Activated naive CD4-positive, alpha-beta T cell treated with anti-CD3 and anti-CD28 coated beads, Interleukin-2, amount 10 ng/mL, durations not matched to agents 7 days and 5 days (primary cell): ENCODE data around the gene TBXA2R.
"Not testable (repeated sequence)": the region's sequence is repeated elsewhere in the genome, so short reads cannot be mapped to it uniquely, and the experiment has no call there.

Source experiments
- CTCF ChIA-PET: fragments of 350-600 bp; sonication (Branson Sonifier 250); formaldehyde crosslinking; loops from one replicate; lab custom pipeline; 2021; ENCODE audit warnings: antibody characterized with exemption; lab: Charles Lee
- DNase-seq: peaks from one replicate; pipeline ENCODE4 v3.0.0-alpha.2; 2020
- H3K27ac Mint-ChIP-seq: one replicate; pipeline ENCODE4 v1.8.0; 2021; ENCODE audit warnings: mild to moderate bottlenecking, moderate library complexity, mixed read lengths
- H3K27me3 Mint-ChIP-seq: one replicate; pipeline ENCODE4 v1.8.0; 2021; ENCODE audit warnings: mild to moderate bottlenecking, mixed read lengths
- H3K36me3 Mint-ChIP-seq: one replicate; pipeline ENCODE4 v1.8.0; 2021; ENCODE audit warnings: mixed read lengths
- H3K4me1 Mint-ChIP-seq: one replicate; pipeline ENCODE4 v1.8.0; 2021; ENCODE audit warnings: mixed read lengths
- H3K4me3 Mint-ChIP-seq: one replicate; pipeline ENCODE4 v1.8.0; 2021; ENCODE audit warnings: mild to moderate bottlenecking, moderate library complexity, mixed read lengths
- H3K9me3 Mint-ChIP-seq: one replicate; pipeline ENCODE4 v1.8.0; 2021; ENCODE audit warnings: mixed read lengths

TBXA2R gene

DNA sequence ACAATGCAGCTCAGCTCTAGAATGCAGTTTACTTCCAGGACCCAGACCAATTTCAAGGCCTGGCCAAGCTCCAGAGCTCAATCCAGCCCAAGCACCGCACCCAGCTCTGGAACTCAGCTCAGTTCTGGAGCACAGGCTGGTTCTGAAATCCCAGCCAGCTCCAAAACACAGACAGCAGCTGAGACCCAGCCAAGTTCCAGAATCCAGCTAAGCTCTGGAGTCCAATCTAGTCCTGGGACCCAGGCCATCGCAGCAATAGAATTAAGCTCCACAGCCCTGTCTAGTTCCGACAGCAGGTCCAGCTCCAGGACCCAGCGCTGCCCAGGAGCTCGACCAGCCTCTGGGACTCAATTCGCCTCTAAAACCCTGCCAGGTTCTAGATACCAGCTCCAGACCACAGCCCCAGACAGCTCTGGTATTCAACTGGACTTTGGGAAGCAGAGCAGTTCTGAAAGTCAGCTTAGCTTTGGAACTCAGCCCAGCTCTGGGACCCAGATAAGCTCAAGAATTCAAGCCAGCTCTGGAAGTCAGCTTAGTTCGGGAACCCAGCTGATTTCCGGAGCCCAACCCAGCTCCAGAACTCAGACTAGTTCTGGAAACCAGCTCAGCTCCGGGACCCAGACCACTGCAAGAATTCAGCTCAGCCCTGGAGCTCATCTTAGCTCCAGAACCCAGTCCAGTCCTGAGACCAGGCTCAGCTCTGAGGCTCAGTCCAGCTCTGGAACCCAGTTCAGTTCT lies 14.6 kb downstream of the TBXA2R start:
- Mint-ChIP-seq H3K36me3 (no peaks in the 10 kb centered on the region), H3K4me1 (no peaks in the 10 kb centered on the region), H3K9me3 (peaks cover 7% of the 10 kb centered on the region), H3K27me3 (peaks cover 4% of the 10 kb centered on the region), H3K4me3 (no peak overlapping the region), H3K27ac (no peak overlapping the region)
- DNase-seq: no peak
- CTCF ChIA-PET: interaction anchor here (0.9 to 1.4 kb wide), 4 partner anchors 25 to 126 kb away, joined by 3 to 6 read pairs (median 3); no protein-coding TSS in a partner anchor

GRCh38 chr19:3590991-3591659 lies 15.6 kb downstream of the TBXA2R start:
- H3K4me1 Mint-ChIP-seq: no peaks in the 10 kb centered on the region
- H3K36me3 Mint-ChIP-seq: no peaks in the 10 kb centered on the region
- no peak overlapping the region for H3K4me3 Mint-ChIP-seq
- H3K27me3 Mint-ChIP-seq: peaks cover 8% of the 10 kb centered on the region
- peaks cover 7% of the 10 kb centered on the region for H3K9me3 Mint-ChIP-seq
- no peak overlapping the region for H3K27ac Mint-ChIP-seq
- DNase-seq: no peak
- CTCF ChIA-PET: interaction anchor here (1.2 to 1.4 kb wide), 3 partner anchors 26 to 46 kb away, joined by 3 to 6 read pairs (median 3); no protein-coding TSS in a partner anchor

DNA sequence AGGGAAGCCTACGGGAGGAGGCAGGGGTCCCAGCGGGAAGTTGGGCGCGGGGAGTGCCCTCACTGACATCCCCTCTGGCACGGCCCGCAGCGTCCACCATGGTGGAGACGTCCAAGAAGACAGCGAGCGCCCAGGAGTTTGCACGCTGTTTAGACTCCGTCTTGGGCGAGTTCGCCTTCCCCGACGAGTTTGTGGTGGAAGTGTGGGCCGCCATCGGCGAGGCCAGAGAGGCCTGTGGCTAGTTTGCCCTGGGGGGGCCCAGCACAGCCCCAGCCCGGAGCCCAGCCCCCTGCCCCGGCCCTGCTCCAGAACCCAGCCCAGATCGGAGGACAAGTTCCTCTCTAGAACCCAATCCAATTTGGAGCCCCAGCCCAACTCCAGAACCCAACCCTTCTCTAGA lies 16.7 kb downstream of the TBXA2R start:
- Mint-ChIP-seq H3K27me3 (peaks cover 16% of the 10 kb centered on the region), H3K36me3 (no peaks in the 10 kb centered on the region), H3K27ac (no peak overlapping the region), H3K4me3 (no peak overlapping the region), H3K4me1 (peaks cover 2% of the 10 kb centered on the region), H3K9me3 (peaks cover 7% of the 10 kb centered on the region)
- DNase-seq: no peak
- CTCF ChIA-PET: interaction anchor here (1.3 kb wide), 1 partner anchor 28 kb away, joined by 3 read pairs; no protein-coding TSS in a partner anchor

DNA sequence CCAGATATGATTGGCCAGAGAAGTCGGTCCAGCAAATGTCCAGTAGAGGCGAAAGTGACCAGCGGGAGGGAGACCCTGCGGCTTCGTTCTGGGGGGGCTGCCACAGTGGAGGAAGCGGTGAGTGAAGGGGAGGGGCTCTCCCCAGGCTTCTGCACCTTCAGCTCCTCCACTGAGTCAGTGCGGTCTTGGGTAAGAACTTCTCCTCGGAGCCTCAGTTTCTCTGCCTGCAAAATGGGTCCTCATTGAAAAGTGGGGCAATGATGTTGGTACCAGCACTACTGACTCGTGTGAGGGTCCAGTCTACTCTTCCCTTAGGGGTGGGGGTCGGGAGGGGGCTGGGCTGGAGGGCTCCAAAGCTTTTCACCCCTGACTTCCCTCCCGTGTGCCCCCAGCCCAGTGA lies 17.2 kb downstream of the TBXA2R start:
- no peaks in the 10 kb centered on the region for H3K36me3 Mint-ChIP-seq
- peaks cover 2% of the 10 kb centered on the region for H3K4me1 Mint-ChIP-seq
- H3K27ac Mint-ChIP-seq: no peak overlapping the region
- H3K9me3 Mint-ChIP-seq: peaks cover 7% of the 10 kb centered on the region
- CTCF ChIA-PET: no interaction called here
- H3K4me3 Mint-ChIP-seq: no peak overlapping the region
- H3K27me3 Mint-ChIP-seq: peaks cover 21% of the 10 kb centered on the region
- DNase-seq: no peak

- Mint-ChIP-seq H3K36me3 (no peaks in the 10 kb centered on the region), H3K4me1 (peaks cover 2% of the 10 kb centered on the region), H3K9me3 (peaks cover 7% of the 10 kb centered on the region), H3K27ac (no peak overlapping the region), H3K4me3 (no peak overlapping the region), H3K27me3 (peaks cover 35% of the 10 kb centered on the region)
- no peak for DNase-seq
- CTCF ChIA-PET: interaction anchor here (0.7 to 1.1 kb wide), 4 partner anchors 13 to 42 kb away, joined by 3 read pairs; partner anchors contain the start of gene HMG20B
Observed at GRCh38 chr19:3586707-3587346, 19.8 kb downstream of the TBXA2R start.

DNA sequence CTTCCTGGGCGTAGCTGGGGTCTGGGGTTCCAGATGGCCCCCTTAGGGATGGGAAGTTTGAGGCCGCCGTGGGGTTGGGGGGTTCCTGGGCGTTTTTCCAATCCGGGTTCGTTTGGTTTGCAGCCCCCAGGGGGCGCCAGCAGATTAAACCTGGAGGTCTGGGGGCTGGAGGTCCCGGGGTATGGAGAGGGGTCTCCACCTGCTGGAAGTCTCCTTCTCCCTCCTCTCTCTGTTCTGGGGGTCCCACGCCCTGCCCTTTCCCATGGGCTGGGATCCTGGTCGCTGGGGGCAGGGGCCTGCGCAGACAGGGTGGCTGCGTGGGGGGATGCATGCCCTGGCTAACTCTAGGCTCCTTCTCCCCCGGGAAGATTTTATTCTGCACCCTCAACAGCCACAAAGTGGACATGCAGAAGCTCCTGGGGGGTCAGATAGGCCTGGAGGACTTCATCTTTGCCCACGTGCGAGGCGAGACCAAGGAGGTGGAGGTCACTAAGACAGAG lies 20.5 kb downstream of the TBXA2R start:
- peak overlapping the region; percentile 41 for H3K4me3 Mint-ChIP-seq
- H3K9me3 Mint-ChIP-seq: peaks cover 2% of the 10 kb centered on the region
- DNase-seq: peak; percentile 59
- H3K4me1 Mint-ChIP-seq: peaks cover 2% of the 10 kb centered on the region
- CTCF ChIA-PET: interaction anchor here (1.0 to 1.2 kb wide), 2 partner anchors 22 to 41 kb away, joined by 3 read pairs; no protein-coding TSS in a partner anchor
- H3K27me3 Mint-ChIP-seq: peaks cover 31% of the 10 kb centered on the region
- H3K27ac Mint-ChIP-seq: no peak overlapping the region
- H3K36me3 Mint-ChIP-seq: no peaks in the 10 kb centered on the region

- Mint-ChIP-seq H3K27me3 (peaks cover 31% of the 10 kb centered on the region), H3K4me1 (peaks cover 2% of the 10 kb centered on the region), H3K27ac (no peak within 1 kb of the TSS), H3K36me3 (no peaks in the 10 kb centered on the region), H3K4me3 (peak within 1 kb of the TSS; percentile 41), H3K9me3 (peaks cover 2% of the 10 kb centered on the region)
- CTCF ChIA-PET: interaction anchor here (1.2 to 1.3 kb wide), 3 partner anchors 23 to 40 kb away, joined by 3 read pairs; no protein-coding TSS in a partner anchor
- peak; percentile 40 for DNase-seq
Observed at GRCh38 chr19:3585301-3586126, 21.2 kb downstream of the TBXA2R start, which contains the start of gene GIPC3. TSS of gene GIPC3 (plus strand) at chr19:3585478. CDS start at chr19:3585598, 120 bp downstream.

- H3K4me3 Mint-ChIP-seq, H3K4me1 Mint-ChIP-seq, H3K27ac Mint-ChIP-seq, H3K36me3 Mint-ChIP-seq, DNase-seq, H3K9me3 Mint-ChIP-seq: not testable (repeated sequence)
- peaks cover 31% of the 10 kb centered on the region for H3K27me3 Mint-ChIP-seq
- CTCF ChIA-PET: interaction anchor here (0.9 to 1.3 kb wide), 3 partner anchors 28 to 132 kb away, joined by 3 read pairs; no protein-coding TSS in a partner anchor
Observed at GRCh38 chr19:3584036-3584802, 22.5 kb downstream of the TBXA2R start.

DNA sequence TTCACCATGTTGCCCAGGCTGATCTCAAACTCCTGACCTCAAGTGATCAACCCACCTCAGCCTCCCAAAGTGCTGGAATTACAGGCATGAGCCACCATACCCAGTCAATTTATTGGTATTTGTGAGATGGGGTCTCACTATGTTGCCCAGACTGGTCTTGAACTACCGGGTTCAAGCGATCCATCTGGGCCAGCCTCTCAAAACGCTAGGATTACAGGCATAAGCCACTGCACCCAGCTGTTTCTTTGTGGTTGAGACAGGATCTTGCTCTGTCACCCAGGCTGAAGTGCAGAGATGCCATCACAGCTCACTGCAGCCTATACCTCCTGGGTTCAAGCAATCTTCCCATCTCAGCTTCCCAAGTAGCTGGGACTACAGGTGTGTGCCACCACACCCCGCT lies 24.9 kb downstream of the TBXA2R start:
- DNase-seq, CTCF ChIA-PET, H3K4me1 Mint-ChIP-seq, H3K4me3 Mint-ChIP-seq, H3K36me3 Mint-ChIP-seq, H3K27ac Mint-ChIP-seq, H3K9me3 Mint-ChIP-seq: not testable (repeated sequence)
- H3K27me3 Mint-ChIP-seq: peaks cover 31% of the 10 kb centered on the region

- no peak overlapping the region for H3K27ac Mint-ChIP-seq
- H3K9me3 Mint-ChIP-seq: no peaks in the 10 kb centered on the region
- CTCF ChIA-PET: interaction anchor here (0.6 kb wide), 1 partner anchor 30 kb away, joined by 3 read pairs; no protein-coding TSS in a partner anchor
- peaks cover under 1% of the 10 kb centered on the region for H3K4me1 Mint-ChIP-seq
- H3K4me3 Mint-ChIP-seq: no peak overlapping the region
- H3K36me3 Mint-ChIP-seq: peaks cover 3% of the 10 kb centered on the region
- peaks cover 21% of the 10 kb centered on the region for H3K27me3 Mint-ChIP-seq
- DNase-seq: no peak
Observed at GRCh38 chr19:3580156-3580934, 26.3 kb downstream of the TBXA2R start.

GRCh38 chr19:3578390-3578789 lies 28.3 kb downstream of the TBXA2R start:
- no peak overlapping the region for H3K27ac Mint-ChIP-seq
- H3K9me3 Mint-ChIP-seq: no peaks in the 10 kb centered on the region
- DNase-seq: no peak
- peaks cover 13% of the 10 kb centered on the region for H3K36me3 Mint-ChIP-seq
- H3K4me1 Mint-ChIP-seq: peaks cover 9% of the 10 kb centered on the region
- H3K27me3 Mint-ChIP-seq: peaks cover 6% of the 10 kb centered on the region
- CTCF ChIA-PET: no interaction called here
- no peak overlapping the region for H3K4me3 Mint-ChIP-seq

GRCh38 chr19:3577723-3578344 lies 28.8 kb downstream of the TBXA2R start:
- DNase-seq: no peak
- Mint-ChIP-seq H3K4me1 (peaks cover 9% of the 10 kb centered on the region), H3K27me3 (peaks cover 3% of the 10 kb centered on the region), H3K4me3 (no peak overlapping the region), H3K9me3 (no peaks in the 10 kb centered on the region), H3K27ac (no peak overlapping the region), H3K36me3 (peaks cover 13% of the 10 kb centered on the region)
- CTCF ChIA-PET: no interaction called here
